GM12873 (cell line): ENCODE data around the gene DNAJC11.

Experiments used
- CTCF ChIP-seq: IDR thresholded peaks from 2 replicates; pipeline ENCODE4 v1.5.1; 2012; ENCODE audit warnings: low read depth, mild to moderate bottlenecking, moderate library complexity, low read length, control low read depth; ENCODE audit not compliant: insufficient read depth; ENCODE audit errors: missing control alignments

Gene DNAJC11

GRCh38 chr1:6597777-6598131 is 103.9 kb downstream of the DNAJC11 start:
- TF ChIP-seq CTCF: no peak

DNA sequence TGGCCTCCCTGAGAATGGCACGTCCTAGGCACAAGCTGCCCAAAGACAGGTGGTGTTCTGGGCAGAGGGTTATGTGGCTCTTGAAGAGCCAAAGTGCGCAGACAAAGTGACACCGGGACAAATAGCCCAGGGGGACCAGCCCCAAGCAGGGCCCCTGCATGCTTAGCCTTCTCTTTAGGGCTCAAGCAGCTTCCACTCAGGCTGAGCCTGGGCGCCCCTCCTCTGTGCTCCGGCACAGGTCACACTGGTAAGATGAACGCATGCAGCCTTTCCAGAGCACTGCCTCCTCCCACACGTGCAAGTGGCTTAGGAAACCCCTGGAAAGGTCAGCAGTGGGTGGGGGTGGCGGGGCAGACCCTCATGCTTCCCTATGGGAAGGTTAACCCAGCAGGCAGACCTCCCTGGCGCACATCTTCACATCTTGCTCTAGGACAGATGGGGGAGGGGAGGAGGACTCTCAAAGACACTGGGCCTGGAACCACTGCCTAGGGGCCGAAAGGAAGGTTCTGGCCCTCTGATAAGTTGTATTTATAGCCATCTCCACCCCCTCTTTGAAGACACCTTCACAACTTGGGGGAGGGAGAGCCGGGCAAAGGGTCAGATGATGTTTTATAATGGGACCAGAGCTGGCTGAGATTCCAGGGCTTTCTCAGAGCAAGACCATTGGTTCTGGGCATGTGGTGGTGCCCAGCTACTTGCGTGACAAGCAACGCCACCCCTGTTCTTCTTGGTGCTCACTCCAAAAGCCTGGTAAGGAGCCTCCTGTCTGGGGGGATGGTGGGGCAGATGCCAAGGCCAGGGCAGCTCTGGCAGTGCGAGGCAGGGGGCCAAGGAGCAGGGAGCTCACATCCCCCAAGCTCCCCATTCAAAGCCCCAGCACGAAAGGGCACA is 104.5 kb downstream of the DNAJC11 start:
- no peak for TF ChIP-seq CTCF

DNA sequence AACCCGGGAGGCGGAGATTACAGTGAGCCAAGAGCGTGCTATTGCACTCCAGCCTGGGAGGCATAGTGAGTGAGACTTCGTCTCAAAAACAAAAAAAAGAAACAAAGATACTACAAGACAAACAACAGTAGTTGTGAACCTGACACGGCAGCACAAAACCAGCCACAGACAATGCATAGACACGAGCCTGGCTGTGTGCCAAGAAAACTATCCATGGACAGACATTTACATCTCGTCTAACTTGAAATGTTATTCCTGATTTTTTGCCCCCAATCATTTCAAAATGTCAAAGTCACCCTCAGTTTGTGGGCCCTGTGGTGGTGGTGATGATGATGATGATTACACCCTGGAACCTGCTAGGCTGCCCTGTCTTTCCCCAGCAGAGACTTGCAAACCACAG is 105.3 kb downstream of the DNAJC11 start:
- TF ChIP-seq CTCF: no peak

- no peak for TF ChIP-seq CTCF
These were observed 106.5 kb downstream of the DNAJC11 start for GRCh38 chr1:6594977-6595740.

- TF ChIP-seq CTCF: no peak
These were observed 107.8 kb downstream of the DNAJC11 start for GRCh38 chr1:6593810-6594209.

DNA sequence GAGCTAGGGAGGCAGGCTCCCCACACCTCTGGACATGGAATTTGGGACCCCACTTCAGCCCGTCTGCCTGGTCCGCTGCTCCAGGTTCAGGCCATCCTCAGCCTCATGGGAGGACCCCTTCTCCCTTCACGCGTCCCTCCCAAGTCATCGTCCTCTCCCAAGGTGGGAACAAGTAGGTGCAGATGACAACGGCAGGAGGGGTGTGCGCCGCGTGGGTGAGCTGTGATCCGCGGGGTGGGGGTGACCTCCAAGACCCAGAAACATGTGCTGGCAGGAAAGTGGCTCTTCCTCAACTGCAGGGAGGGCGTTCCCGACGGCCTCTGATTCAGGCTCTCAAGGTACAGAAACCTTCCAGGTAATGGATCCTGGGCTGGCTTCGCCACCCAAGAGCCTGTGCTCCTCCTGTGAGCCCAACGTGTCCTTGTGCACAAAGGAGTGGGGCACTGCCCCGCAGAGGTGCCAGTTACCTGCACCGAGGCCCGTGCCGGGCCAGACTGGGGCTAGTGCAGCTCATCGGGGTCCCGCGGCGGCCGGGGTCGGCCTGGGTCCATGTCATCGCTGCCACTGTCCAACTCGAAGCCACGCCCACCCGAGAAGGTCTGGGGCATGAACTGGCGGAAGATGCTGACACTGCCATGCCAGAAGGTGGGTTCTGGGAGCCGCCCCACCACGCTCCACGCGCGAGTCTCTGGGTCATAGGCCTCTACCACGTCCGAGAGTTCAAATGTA is 108.6 kb downstream of the DNAJC11 start:
- no peak for TF ChIP-seq CTCF

DNA sequence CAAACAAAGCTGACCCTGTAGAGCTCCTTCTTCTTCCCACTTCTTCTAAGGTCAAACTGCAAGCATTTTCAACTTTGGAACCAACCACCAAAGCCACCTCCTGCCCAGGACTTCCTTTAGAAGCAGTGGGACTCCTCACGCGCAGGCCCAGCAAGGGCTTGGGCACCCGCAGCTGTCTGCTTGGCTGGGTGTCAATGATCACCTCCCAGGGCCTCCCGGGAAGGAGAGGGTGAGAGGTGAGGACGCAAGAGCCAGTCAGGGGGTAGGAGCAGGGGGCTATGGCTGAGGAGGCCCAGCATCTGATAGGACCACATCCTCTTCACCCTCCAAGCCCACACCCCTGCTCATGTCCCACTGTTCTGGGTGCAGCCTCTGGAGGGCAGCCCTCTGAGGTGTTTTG is 109.2 kb downstream of the DNAJC11 start:
- no peak for TF ChIP-seq CTCF
